Peyer's patch (tissue), 4 donors: Measurements from ENCODE around the gene MYBBP1A. TPM values are rescaled to one million over a fixed set of nuclear protein-coding genes. Genes with fewer than 3 reads are reported as not detected.

Source experiments
- DNase-seq, 3 donors: peaks; one replicate each; pipeline ENCODE4 v3.0.0-alpha.2; 2017 to 2019
- H3K27ac ChIP-seq, 4 donors: fragments of 200-600 bp; sonication (generic); one replicate each; pipeline ENCODE4 v1.5.1; 2016 to 2019
- H3K27me3 ChIP-seq, 2 donors: fragments of 200-600 bp; sonication (generic); one replicate each; pipeline ENCODE4 v1.5.1; 2019
- H3K36me3 ChIP-seq, 3 donors: fragments of 200-600 bp; sonication (generic); one replicate each; pipeline ENCODE4 v1.5.1; 2016 to 2019
- H3K4me1 ChIP-seq, 4 donors: fragments of 200-600 bp; sonication (generic); one replicate each; pipeline ENCODE4 v1.5.1; 2016 to 2019
- H3K4me3 ChIP-seq, 4 donors: fragments of 200-600 bp; sonication (generic); 1 replicate in 3 of 4; 2 replicates in 1 of 4; pipeline ENCODE4 v1.5.1; 2016 to 2019; ENCODE audit warnings: mild to moderate bottlenecking in 1 of 4
- H3K9me3 ChIP-seq, 4 donors: fragments of 200-600 bp; sonication (generic); one replicate each; pipeline ENCODE4 v1.5.1; 2016 to 2019; ENCODE audit warnings: mild to moderate bottlenecking in 1 of 4
- POLR2A ChIP-seq, 2 donors: fragments of 450-650 bp; IDR thresholded peaks; one replicate each; pipeline ENCODE4 v1.5.1; 2017; ENCODE audit warnings: antibody characterized with exemption in 2 of 2, mild to moderate bottlenecking in 2 of 2, moderate library complexity in 2 of 2
- total RNA-seq, 4 donors: library from RNA; depleted of rRNA; stranded (reverse); fragments of >200 nt; gene quantifications; one replicate each; pipeline ENCODE4 v1.1.0, GENCODE V29; 2016
- TF ChIP-seq, protein P1 (sequence below), 6 experiments: fragments of 450-650 bp in 4 of 6; fragments of 200-600 bp in 2 of 6; sonication (generic) in 1 of 6; IDR thresholded peaks; one replicate each; pipeline ENCODE4 v1.5.1; 2017 to 2019; ENCODE audit warnings: antibody characterized with exemption in 6 of 6, mild to moderate bottlenecking in 3 of 6, moderate library complexity in 1 of 6

The MYBBP1A gene
- total RNA-seq, 4 donors from 2014 or later = 27.1 to 244 (median 91.2) TPM

DNA sequence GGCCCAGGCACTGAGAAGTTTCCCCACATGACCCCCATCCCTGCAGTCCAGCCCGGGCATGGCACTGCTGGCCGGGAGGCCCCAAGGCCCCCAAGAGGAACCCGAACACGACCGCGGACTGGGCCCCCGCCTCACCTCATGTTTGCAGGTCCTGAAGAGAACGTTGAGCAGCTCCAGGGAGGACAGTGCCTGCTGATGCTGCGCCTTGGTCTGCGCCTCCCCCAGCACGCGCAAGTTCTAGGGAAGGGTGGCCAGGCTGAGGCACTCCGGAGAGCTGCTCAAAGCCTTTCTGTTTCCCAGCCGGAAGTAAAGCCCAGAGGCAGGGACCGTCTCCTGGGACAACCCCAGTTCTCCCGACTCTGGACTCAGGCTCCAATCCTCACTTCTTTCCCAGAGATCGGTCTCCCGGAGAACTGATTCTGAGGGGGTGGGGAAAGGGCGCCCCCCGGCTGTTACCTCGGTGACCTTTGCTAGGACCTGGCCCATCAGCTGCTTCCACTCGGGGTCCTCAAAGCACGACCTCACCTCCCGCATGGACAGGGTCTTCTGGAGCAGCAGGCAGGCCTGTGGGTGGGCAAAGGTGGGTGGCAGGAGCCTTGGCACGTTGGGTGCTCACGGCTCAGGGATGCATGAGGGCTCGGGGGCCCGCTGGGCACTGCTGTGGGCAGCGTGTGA is 13.7 kb downstream of the MYBBP1A start:
- H3K4me3 ChIP-seq = no peak overlapping the region
- H3K4me1 ChIP-seq = peaks cover 0 to 28% (median 4%) of the 10 kb centered on the region in 4 donors
- no peaks in the 10 kb centered on the region for H3K9me3 ChIP-seq
- H3K36me3 ChIP-seq = peaks cover 0 to 76% (median 0%) of the 10 kb centered on the region in 3 donors
- no peak for DNase-seq
- H3K27me3 ChIP-seq = no peaks in the 10 kb centered on the region
- no peak for TF ChIP-seq POLR2A (IDR thresholded peaks at IDR 0.05)
- TF ChIP-seq, protein P1, sequence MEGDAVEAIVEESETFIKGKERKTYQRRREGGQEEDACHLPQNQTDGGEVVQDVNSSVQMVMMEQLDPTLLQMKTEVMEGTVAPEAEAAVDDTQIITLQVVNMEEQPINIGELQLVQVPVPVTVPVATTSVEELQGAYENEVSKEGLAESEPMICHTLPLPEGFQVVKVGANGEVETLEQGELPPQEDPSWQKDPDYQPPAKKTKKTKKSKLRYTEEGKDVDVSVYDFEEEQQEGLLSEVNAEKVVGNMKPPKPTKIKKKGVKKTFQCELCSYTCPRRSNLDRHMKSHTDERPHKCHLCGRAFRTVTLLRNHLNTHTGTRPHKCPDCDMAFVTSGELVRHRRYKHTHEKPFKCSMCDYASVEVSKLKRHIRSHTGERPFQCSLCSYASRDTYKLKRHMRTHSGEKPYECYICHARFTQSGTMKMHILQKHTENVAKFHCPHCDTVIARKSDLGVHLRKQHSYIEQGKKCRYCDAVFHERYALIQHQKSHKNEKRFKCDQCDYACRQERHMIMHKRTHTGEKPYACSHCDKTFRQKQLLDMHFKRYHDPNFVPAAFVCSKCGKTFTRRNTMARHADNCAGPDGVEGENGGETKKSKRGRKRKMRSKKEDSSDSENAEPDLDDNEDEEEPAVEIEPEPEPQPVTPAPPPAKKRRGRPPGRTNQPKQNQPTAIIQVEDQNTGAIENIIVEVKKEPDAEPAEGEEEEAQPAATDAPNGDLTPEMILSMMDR (IDR thresholded peaks at IDR 0.05) = no peak
- peak overlapping the region in 2 of 4 donors; percentile 48 to 81 for H3K27ac ChIP-seq

DNA sequence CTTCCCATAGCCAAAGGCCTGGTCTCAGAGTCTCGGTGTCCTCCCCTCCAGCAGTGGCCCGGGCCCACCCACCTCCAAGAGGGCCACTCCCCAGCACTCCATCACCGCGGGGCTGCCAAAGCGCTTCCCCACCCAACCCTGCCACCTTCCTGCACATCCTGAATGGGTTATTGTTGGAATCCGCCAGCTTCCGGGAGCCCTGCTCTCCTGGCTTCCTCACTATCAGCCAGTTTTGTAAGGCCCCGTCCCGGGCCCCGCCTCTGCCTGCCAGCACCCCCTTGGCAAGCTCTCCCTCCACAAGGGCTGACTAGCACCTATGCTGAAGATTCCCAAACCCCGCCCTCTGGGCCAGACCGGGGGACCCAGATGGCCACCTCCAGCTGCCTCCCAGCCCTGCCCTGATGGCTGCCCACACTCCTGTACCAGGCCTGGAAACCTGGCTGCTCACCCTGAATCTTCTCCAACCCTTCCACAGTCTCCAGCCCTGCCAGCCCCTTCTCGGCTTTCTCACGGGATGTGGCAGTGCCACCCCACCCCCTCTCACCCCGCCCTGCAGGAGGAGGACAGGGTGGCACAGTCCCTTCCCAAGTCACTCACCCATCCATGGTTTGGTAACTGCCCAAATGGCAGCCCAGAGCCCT is 14.4 kb downstream of the MYBBP1A start:
- H3K36me3 ChIP-seq = peaks cover 0 to 70% (median 0%) of the 10 kb centered on the region in 3 donors
- no peak for DNase-seq
- peak overlapping the region in 2 of 4 donors; percentile 48 to 81 for H3K27ac ChIP-seq
- no peaks in the 10 kb centered on the region for H3K27me3 ChIP-seq
- H3K4me1 ChIP-seq = peaks cover 0 to 35% (median 6%) of the 10 kb centered on the region in 4 donors
- no peak for TF ChIP-seq POLR2A (IDR thresholded peaks at IDR 0.05)
- TF ChIP-seq, protein P1 (IDR thresholded peaks at IDR 0.05) = no peak
- H3K9me3 ChIP-seq = no peaks in the 10 kb centered on the region
- no peak overlapping the region for H3K4me3 ChIP-seq

DNA sequence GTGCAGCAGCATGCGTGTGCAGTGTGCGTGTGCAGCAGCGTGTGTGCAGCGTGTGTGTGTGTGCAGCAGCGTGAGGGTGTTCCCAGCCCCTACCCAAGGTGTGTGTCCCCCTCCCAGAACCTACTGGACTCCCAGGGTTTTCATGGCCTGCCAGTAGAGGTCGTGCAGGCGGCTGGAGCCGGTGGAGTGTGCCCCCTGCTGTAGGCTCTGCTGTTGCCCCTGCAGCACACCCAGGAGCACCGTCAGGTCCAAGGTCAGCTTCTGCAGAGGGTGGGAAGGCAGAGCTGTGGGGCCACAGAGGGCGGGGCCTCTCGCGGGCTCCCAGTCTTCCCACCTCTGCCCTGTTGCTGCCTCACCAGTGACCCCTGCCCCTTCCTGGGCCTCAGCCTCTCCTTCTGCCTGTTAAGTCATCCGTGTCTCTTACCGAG is 14.9 kb downstream of the MYBBP1A start:
- DNase-seq = peak in 2 of 3 donors; percentile 69 to 74
- H3K27me3 ChIP-seq = no peaks in the 10 kb centered on the region
- TF ChIP-seq POLR2A (IDR thresholded peaks at IDR 0.05) = no peak
- TF ChIP-seq, protein P1 (IDR thresholded peaks at IDR 0.05) = peak in 3 of 6 experiments; percentile 53 to 62 (median 54)
- peak overlapping the region in 2 of 4 donors; percentile 48 to 81 for H3K27ac ChIP-seq
- H3K36me3 ChIP-seq = peaks cover 0 to 64% (median 0%) of the 10 kb centered on the region in 3 donors
- H3K4me1 ChIP-seq = peaks cover 0 to 38% (median 6%) of the 10 kb centered on the region in 4 donors
- no peak overlapping the region for H3K4me3 ChIP-seq
- no peaks in the 10 kb centered on the region for H3K9me3 ChIP-seq

DNA sequence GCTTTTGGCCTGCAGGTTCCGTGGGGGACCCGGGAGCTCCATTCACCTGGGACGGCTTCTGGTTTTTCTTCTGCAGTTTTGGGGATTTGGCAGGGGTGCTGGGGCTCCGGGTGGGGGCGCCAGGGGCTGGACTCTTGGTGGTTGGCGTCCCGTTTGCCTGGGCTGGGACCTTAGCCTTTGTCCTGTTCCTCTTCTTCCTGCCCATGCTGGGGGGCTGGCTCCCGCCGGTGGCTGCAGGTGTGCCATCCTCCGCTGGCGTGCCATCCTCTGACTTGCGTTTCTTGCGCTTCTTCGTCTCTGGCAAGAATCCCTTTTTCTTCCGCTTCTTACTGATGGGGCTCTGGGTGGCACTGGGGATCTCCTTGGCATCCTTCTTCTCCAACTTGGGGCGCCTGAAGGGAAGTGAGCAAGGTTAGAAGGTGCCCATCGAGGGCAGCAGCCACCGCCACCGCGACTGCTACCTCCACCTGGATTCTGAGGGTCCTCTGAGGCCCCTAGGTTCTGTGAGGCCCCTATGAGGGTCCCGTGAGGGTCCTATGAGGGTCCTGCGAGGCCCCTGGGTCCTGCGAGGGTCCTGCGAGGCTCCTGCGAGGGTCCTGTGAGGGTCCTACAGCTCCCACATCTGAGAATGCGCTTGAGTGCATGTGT is 15.5 kb downstream of the MYBBP1A start:
- no peaks in the 10 kb centered on the region for H3K9me3 ChIP-seq
- H3K27ac ChIP-seq = peak overlapping the region in 2 of 4 donors; percentile 48 to 81
- no peaks in the 10 kb centered on the region for H3K27me3 ChIP-seq
- H3K4me1 ChIP-seq = peaks cover 0 to 43% (median 6%) of the 10 kb centered on the region in 4 donors
- H3K36me3 ChIP-seq = peaks cover 0 to 59% (median 0%) of the 10 kb centered on the region in 3 donors
- TF ChIP-seq, protein P1 (IDR thresholded peaks at IDR 0.05) = no peak
- TF ChIP-seq POLR2A (IDR thresholded peaks at IDR 0.05) = no peak
- no peak overlapping the region for H3K4me3 ChIP-seq
- DNase-seq = no peak

DNA sequence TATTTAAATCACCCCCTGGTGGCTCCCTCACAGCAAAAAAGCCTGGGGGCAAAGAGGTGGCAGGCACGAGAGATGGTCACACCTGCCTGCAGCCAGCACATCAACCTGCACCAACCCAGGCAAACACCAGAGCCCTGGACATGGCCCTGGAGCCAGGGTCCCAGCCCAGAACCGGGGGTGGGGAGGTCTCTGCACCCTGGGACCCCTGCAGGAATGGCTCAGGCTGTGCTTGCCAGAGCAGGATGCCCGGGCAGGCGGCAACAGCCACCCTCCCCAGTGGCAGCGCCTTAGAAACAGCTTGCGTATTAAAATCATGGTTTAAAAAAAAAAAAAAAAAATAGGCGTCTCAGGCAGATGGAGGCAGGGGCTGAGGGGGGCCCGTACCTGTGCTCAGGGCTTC is 16.2 kb downstream of the MYBBP1A start:
- H3K27ac ChIP-seq = no peak overlapping the region

More for the DNA sequence above, 16.2 kb downstream of the MYBBP1A start:
- Histone ChIP-seq H3K36me3 (peaks cover 0 to 52% (median 0%) of the 10 kb centered on the region in 3 donors), H3K27me3 (no peaks in the 10 kb centered on the region), H3K4me3 (no peak overlapping the region), H3K4me1 (peaks cover 0 to 50% (median 7%) of the 10 kb centered on the region in 4 donors), H3K9me3 (no peaks in the 10 kb centered on the region)
- TF ChIP-seq POLR2A (IDR thresholded peaks at IDR 0.05) = no peak
- TF ChIP-seq, protein P1 (IDR thresholded peaks at IDR 0.05) = no peak
- DNase-seq = no peak
